HG03442 (cell line): ENCODE measurements around the gene POM121L2.

Experiments used
- ATAC-seq: cut with Tn5 transposase; IDR thresholded peaks from one replicate; pipeline ENCODE4 v1.9.1; 2021; ENCODE audit warnings: mild to moderate bottlenecking, moderate library complexity; ENCODE audit not compliant: unreplicated experiment

Gene POM121L2

DNA sequence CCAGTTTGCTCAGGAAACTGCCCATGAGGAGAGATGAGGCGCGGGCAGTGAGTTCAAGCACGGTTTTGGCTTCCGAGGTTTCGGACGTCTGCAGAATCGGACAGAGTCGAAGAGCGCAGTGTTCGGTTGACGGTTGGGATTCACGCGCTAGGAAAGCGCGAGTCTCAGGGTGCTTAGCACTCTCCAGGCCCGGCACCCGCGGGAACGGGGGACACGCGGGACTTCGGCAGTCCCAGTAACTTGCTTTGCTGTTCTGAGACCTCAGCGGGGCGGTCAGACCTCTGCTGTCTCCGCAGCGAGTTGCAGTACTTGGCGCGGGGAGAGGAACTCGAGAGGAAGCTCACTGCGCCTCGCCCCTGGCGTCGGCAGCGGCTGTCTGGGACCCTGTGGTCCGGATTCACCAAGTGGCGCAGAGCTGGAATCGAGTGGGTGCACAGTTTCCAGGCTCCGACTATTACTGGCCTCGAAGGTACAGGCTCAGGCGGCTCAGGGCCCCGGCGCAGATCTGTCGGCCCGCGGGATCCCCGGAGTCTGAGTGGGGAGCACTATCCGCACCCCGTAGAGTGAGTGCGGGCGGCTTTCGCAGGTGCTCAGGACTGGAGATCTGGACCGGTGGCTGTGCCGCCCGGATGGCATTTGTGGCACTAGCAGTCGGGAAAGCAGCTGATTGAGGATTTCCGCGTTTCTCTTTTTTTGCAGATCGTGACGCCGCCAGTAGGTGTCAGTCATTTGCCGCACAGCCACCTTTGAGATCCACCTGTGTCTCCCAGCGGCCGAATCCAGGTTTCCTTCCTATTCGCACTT, at the start of gene POM121L2:
TSS of gene POM121L2 (minus strand) at position 128 of the 804 bp plus-strand sequence. CDS start at position 25, 103 bp downstream.
- peak; percentile 72 for ATAC-seq

DNA sequence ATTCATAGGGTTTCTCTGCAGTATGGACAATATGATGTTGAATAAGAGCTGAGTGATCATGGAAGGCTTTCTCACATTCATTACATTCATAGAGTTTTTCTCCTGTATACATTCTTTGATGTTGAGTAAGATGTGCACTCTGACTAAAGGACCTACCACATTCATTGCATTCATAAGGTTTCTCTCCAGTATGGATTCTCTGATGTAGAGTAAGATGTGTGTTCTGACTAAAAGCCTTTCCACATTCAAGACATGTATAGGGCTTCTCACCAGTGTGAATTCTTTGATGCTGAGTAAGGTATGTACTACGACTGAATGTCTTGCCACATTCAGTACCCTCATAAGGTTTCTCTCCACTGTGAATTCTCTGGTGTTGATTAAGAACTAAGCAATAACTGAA, 47.2 kb upstream of the POM121L2 start:
- ATAC-seq, result no peak

DNA sequence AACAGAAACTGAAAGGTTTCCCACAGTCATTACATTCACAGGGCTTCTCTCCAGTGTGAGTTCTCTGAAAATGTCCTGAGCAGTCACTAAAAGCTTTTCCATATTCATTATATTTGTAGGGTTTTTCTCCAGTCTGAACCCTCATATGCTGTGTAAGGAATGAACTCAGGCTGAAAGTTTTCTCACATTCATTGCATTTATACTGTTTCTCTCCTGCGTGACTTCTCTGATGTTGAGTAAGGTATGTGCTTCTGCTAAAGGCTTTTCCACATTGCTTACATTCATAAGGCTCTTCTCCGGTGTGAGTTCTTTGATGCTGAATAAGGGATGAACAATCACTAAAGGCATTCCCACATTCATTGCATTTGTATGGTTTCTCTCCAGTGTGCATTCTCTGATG, 46.7 kb upstream of the POM121L2 start:
- no peak for ATAC-seq

DNA sequence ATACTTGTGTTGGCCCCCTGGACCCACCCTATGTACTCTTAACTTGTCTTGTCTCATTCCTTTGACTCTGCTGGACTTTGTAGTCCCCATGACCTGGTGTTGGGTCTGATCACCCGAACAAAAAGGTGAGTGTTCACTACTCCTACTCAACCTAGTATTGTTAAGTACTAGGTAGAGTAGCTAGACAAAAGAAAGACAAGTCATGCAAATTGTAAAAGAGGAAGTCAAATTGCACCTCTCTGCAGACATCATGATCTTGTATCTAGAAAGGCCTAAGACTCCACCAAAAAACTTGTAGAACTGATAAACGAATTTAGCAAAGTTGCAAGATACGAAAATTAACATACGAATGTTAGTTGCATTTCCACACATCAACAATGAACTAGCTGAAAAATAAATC, 40.8 kb upstream of the POM121L2 start:
- no peak for ATAC-seq

DNA sequence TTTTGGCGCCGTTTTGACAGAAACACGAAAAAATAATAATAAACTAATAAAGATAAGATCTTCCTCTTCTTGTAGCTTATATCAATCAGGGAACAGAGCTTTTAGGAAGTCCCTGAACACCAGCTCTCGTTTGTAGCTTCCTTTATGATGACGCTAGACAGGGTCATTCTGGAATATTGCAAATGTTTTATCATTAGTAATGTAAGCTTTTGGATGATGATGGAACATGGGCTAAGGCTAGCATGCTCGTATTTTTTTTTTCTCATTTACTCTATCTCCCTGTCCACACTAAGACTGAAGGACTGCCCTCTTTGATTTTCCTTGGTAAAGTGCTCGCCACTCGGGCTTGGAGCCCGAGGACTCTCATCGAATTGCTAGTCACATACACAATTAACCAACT, 22.1 kb upstream of the POM121L2 start:
- no peak for ATAC-seq

DNA sequence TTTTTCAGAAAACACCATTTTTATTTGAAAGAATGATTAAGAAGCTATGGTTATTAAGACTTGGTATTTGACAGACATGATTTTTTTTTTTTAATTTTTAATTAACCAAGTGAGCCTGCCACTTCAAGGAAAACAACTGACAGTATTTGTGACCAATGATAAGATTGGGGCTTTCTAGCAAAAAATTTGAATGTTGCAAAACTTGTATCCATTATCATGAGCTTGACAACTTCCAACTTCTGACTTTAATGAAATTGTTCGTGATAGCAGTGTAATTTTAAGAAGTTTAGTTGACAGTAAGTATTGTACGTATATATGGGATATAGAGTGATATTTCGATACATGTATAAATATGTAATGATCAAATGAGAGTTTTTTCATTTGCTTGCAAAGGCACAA, 21.6 kb upstream of the POM121L2 start:
- ATAC-seq, result no peak

DNA sequence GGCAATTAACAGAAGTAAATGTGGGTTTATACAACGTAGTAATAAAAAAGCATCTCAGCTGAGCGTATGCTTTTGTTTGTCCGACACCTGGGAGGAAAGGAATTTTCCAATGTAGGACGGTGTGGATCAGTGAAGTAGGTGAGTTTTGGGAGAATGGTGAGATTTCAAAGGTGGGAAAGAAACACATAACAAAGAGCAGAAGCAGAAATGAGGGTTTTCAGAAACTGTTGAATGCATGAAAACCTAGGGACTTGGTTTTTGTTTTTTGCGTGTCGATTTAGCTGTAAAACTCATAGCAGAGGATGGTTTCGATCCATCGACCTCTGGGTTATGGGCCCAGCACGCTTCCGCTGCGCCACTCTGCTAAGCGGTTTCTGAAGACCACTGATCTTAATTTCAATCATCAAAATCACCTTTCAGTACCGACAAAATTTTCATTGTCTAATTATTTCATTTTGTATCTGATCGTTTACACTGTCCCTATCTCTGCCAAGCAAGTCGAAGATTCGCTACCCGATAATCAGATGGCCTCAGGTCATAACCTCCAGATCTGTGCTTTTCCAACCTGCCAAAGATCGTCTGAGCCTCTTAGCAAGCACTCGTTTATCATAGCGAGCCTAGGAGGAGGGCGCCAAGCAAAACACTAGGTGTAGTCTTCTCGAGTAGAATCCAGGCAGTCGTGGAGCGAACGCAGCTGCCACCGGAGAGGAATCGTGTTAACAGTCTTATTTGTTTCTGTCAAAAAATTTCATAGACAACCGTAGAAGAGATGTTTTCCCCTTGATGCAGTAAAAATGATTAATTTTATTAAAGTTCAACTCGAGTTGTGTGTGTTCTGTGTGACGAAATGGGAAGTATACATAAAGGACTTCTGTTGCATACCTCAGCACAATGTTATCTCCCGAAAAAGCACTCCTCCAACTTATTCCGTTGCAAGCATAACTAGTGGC, 20.9 kb upstream of the POM121L2 start:
- ATAC-seq, result no peak

DNA sequence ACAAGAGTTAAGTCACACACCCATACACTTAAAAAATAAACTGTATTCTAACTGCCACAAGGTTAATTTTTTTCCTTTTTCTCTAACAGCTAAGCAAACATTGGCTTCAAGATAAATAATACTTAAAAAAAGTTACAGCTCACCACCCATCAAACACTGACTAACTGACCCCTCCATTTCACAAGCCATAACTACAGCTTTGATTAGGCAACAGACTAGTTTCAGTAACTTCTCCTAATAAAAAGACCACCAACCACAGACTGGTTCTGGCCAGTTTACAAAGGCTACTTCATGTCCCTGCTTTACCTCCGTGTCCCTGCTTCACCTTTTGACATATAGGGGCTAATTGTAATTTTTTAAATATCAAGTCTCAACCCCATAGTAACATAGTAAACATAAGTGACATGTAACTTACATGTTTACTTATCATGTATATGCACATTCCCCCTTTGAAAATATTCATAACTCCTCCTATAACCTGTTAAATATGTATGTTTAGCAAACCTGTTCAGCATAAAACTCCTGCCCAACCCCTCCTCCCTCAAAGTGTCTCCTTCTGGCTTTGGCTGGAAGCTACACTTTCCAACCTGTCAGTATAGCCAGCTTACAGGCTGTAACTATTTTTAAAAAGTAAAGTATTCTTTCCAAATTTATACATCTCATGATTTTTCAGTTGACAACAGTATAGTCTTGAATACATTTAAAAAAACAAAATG, 15.1 kb upstream of the POM121L2 start:
- no peak for ATAC-seq

DNA sequence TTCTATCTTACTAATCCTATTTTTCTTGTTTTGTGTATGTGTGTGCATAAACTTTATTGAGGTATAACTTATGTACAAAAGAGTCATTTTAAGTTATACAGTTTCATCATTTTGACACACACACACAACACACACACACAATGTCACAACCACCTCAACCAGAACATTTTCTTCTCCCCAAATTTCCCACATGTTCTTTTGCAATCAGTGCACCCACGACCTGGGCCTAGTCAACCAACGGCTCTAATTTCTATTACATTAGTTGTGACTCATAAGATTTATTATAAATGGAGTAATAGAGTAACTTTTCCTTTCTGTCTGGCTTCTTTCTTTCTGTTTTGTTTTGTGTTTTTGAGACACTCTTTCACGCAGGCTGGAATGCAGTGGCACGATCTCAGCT, 9.8 kb upstream of the POM121L2 start:
- ATAC-seq, result no peak

DNA sequence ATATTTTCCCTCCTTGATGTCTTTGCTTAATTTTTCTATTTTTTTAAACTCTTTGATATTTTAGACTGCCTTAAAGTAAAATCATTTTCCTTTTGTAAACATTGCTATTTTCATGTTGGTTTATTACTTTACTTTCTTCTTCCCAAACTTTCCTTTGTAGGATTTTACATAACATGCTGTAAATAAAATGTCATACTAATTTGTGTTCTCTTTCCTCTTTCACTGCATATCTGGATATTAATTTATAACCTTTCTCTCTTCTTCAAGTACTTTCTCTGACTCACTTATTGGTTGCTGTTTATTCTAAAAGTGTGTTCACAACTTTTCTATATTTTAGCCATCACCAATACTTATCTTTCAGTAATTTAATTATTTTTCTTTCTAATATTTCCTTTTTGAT, 9.3 kb upstream of the POM121L2 start:
- no peak for ATAC-seq

DNA sequence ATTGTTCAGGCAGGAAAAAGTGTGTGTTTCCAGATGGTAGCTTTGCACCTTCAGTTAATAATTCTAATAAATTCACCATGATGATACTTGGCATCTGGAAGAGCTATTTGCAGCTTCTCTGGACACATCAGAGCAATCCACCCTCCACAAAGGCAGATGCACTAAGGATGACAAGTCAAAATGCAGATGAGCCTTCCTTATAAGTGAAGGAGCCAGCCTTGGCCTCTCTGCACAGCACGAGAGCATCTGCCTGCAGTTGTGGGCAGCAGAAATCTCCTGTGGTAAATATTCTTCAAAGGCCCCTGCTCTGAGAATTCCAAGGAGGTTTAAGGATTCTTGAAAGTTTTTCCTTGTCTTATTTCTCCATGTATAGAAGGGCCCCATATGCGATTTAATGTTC, 6.9 kb upstream of the POM121L2 start:
- ATAC-seq, result no peak

DNA sequence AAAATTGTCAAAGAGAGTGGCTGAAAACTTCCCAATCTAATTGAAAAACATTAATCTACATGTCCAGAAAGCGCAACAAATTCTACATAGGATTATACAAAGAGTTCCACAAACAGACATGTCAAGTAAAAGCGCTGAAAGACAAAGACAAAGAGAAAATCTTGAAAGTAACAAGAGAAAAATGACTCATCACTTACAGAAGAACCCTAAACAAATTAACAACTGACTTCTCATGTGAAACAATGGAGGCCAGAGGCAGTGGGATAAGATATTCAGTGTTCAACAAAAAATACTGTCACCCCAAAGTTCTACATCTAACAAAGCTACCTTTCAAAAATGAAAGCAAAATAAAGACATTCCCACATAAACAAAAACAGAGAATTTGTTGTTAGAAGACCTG, 2.0 kb upstream of the POM121L2 start:
- ATAC-seq, result no peak

DNA sequence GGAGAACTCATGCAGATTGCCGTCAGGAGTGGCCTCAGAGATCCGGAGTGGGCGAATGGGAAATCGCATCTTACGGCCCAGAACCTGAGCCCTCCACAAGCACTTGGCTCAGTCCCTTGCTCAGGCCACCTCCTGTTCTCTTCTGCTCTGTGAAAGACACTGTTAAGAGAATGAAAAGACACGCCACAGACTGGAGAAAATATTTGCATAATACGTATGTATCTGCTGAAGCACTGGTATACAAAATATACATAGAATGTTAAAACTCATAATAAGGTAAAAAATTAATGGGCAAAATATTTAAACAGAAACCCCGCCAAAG, 838 bp upstream of the POM121L2 start:
- peak; percentile 15 for ATAC-seq

DNA sequence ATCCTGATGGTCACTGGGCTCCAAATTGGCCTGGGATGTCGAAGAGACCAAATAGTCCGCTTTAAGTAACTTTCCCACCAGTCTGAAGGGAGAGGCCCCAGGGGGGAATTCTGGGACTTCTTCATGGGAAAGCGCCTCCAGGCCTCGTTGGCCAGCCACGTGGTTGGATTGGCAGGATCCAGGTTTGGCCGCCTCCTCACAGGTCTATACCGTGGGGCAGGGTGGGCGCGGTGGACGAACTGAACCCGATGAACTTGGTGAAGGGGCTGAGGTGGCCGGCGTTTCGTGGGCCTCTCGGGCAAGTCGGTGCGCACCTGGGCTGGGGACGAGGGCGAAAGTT, 297 bp downstream of the POM121L2 start:
- ATAC-seq, result no peak

DNA sequence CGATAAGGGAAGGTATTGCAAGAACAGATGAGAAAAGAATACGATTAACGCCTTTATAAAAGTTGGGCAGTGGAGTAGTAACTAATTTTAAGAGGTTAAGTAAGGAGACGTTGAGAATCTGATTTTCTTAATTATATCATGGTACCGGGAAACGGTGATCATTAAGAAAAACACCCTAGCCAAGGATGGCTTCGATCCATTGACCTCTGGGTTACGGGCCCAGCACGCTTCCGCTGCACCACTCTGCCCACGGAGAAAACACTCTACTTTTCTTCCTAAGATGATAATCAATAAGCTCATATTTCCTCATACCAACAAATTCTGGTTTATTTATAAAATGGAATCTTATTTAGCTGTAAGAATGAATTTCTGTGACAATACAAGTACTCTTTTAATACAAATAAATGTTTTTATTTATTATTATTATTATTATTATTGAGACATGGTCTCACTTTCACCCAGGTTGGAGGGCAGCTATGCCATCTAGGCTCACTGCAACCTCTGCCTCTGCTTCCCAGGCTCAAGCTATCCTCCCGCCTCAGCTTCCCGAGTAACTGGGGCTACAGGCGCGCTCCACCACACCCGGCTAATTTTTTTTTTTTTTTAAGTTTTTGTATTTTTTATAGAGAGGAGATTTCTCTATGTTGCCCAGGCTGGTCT, 8.3 kb downstream of the POM121L2 start:
- no peak for ATAC-seq

DNA sequence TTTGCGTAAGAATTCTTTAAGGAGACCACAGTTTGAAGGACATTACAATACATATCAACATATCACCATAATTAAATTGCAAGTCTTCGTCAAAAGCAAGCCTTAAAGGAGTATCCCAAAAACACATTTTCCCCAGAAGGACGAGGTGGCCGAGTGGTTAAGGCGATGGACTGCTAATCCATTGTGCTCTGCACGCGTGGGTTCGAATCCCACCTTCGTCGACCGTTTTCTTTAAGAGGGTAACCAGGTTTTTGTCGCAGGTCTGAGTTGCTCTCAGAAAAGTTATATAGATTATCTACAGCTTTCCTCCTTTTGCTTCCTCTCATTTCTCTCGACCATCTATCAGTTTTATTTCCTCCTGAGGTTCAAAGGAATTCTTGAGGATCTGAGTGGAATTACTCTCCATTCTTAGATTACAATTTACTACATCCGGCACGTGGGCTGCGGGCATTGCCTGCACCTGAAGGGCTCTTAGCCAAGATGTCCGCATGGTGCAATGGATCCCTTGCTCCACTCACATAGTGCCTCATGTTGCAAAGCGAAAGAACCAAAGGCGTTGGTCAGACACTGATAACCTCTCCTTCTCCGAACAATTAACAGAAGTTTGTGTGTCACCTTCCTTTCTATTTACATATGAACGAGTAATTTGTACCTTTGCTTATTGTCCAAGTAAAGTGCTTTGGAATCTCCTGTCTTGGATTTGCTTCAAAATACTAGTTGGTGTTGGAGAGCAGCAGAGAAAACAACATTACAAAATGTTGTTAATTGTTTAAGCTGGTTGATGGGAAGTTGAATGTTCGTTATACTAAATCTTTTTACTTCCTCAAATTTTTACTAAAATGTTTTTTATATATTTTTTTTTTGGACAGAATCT, 14.0 kb downstream of the POM121L2 start:
- ATAC-seq, result no peak

DNA sequence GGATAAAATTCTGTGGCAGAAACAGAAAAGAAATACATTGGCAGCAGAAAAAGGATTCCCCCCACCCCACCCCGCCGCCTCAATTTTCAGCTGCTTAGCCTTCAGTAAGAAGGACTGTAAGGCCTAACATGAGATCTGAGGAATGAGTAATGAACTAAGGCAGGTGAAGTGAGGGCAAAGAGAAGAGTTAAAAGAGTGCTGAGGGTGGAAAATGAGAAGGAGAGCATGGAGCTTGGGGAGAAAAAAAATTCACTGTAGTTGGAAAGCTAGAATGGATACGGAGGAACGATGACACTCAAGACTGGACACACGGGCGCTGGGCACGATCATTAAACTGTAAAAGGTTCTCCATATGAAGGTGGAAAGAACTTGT, 14.6 kb downstream of the POM121L2 start:
- no peak for ATAC-seq

DNA sequence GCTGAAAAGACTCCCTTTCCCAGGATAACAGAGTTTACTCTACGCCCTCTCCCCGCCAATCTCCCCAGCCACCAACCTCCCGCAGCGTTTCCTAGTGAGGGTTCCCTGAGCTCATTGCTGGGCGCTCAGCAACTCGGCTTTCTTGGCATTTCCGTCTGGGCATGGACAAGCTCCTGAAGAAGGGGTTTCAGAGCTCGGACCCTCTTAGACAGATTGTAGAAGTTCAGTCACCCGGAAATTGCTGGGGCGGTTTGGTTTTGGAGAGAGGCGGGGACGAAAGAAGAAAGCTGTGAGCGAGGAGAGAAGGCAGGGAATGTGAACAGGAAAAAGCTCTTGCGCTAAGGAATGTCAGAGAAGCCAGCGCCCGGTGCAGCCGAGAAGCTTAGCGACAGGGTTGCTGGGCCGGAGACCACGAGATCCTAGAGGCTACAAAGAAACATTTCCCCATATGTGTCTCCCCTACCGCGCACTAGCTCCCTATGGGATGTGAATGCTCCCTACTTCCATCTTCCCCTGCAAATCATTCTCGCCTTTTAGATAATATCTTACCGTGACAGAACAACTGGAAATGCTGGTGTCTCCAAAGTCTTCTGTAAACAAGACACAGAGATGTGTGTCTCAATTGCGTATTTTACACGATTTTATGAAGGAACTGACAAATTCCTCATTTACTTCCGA, 15.8 kb downstream of the POM121L2 start:
- no peak for ATAC-seq

DNA sequence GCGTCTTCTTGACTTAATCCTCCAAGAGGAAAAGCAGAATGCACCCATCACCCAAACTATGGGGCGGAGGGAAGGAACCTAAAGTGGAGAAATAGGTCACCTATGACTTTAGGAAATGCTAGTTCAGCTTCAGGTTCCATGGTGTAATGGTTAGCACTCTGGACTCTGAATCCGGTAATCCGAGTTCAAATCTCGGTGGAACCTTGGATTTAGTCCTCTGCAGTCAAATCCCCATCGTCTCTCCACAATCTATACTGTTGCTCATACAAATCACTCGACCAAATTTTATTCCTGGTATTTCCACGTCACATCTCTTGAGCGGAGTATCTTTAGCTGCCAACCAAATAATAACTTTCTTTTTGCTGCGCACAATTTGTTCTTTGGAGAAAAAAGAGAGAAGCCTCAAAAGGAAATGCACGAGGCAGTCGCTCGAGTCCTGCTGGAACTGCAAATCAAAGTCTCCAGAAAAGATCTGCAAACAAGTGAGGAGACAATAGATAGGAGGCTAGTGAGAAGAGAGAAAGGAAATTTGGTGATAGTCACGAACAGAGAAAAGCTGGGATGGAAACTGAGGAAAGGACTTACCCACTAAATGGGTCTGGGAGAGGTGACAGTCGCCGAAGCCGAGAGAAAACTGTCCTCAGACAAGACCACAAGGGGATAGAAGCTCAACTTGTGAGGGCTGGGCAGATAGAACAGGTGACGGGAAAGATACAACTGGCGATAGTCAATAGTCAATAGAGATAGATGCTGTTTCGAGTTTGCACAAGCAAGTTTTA, 16.6 kb downstream of the POM121L2 start:
- ATAC-seq, result no peak
